Measurements from ENCODE around the gene MAP1LC3B.

DNA sequence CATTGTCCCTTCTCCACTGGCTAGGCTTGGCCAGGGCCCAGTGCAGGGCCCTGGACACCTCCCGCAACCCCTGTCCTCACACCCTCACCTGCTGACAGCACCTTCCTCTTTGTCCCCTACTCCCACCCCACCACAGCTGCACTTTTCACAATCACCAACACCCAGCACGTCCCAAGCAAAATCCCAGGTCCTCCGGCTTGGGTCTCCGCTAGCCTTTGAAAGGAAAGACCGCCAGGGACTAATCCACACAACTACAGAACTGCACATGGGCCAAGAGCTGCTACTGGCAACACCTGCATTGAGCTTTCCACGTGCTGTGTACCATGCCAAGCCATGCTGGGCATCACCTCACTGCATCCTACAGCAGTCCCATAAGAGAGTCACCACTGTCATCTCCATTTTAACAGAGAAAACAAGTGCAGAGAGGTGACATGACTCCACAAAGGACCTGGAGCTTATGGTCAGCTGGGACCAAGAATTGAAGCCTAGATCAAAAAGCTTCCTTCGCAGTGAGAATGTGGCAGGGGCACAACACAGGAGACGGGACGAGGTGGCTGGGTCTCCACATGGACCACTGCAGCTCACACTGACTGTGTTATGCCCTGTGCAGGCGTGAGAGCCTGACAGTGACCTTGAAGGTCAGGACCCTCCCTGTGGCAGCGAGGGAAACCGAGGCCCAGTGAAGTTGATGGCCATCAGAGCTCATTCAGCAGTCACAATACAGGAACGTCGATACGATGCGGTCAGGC, 31.1 kb upstream of the MAP1LC3B start:
- TF ChIP-seq SP1 (IDR thresholded peaks at IDR 0.05) (no peak), SUZ12 (IDR thresholded peaks at IDR 0.05) (no peak), FOXM1 (IDR thresholded peaks at IDR 0.05; ENCODE audit: borderline replicate concordance) (no peak), FOXA1 (IDR thresholded peaks at IDR 0.05) (no peak)
